ENCODE measurements around the gene FSCN2. TPM values are rescaled to one million over a fixed set of nuclear protein-coding genes. Genes with fewer than 3 reads are reported as not detected.

Gene FSCN2
- total and polyA plus RNA-seq, 10 of the 15 experiments (the other 5 are each of a cell fraction or from before 2014, with no cell fraction given), result 0.12 to 2.1 (median 0.65) TPM; not detected in 3

GRCh38 chr17:81557276-81558114 lies 29.3 kb downstream of the FSCN2 start:
- Histone ChIP-seq H2AFZ (ENCODE audit: control insufficient read depth, low read depth, low read length) (no peak overlapping the region), H3K36me3 (ENCODE audit: control insufficient read depth in 2 of 2, insufficient read depth in 2 of 2, low read length in 1 of 2) (peaks cover 7 to 18% of the 10 kb centered on the region in 2 experiments; a peak in 3 of 4 replicates), H3K27me3 (replicated peaks in 1 of 2; ENCODE audit: control insufficient read depth in 2 of 2, insufficient read depth in 2 of 2, low read length in 1 of 2) (no peaks in the 10 kb centered on the region), H3K79me2 (ENCODE audit: control insufficient read depth, insufficient read depth, low read length) (no peaks in the 10 kb centered on the region; the same call in 1 of the 2 replicates), H3K4me2 (ENCODE audit: control insufficient read depth, insufficient read depth) (no peak overlapping the region), H3K4me1 (ENCODE audit: control insufficient read depth, insufficient read depth, low read length) (peaks cover 30% of the 10 kb centered on the region), H3K4me3 (no peak overlapping the region), H3K9me3 (replicated peaks; ENCODE audit: control insufficient read depth, insufficient read depth, low read length) (no peaks in the 10 kb centered on the region), H4K20me1 (ENCODE audit: control insufficient read depth, insufficient read depth) (no peaks in the 10 kb centered on the region), H3K9ac (ENCODE audit: control insufficient read depth, insufficient read depth, low read length) (no peak overlapping the region), H3K27ac (ENCODE audit: control insufficient read depth, insufficient read depth) (no peak overlapping the region)
- SMC1A ChIA-PET (ENCODE audit: uncharacterized antibody, unreplicated experiment), result interaction anchor here (0.6 kb wide), 1 partner anchor 579 kb away, joined by 5 read pairs; no protein-coding TSS in a partner anchor
- in situ Hi-C loops (cut with MboI), result no loop called here
- TF ChIP-seq POLR2A (IDR thresholded peaks at IDR 0.05; ENCODE audit: low read depth, low read length) (peak; percentile 28; the same call in 1 of the 2 replicates), KDM1A (IDR thresholded peaks at IDR 0.05; ENCODE audit: borderline replicate concordance) (no peak)
- CTCF ChIA-PET, result no interaction called here
- RAD21 ChIA-PET (ENCODE audit: unreplicated experiment), result no interaction called here
- 89% methylated on average over 21 of the region's 21 CpGs for WGBS (ENCODE audit: insufficient coverage, insufficient replicate concordance, low lambda C conversion rate, missing lambda C conversion rate)
- BruUV-seq (replicated peaks), result TSS peak; percentile 37
- DNase-seq (ENCODE audit: low read depth, low spot score), result no peak
- no peak for FAIRE-seq
- POLR2A ChIA-PET, result interaction anchor here (1.0 kb wide), 1 partner anchor 41 kb away, joined by 5 read pairs; no protein-coding TSS in a partner anchor
- ATAC-seq, result no peak
- intact Hi-C loops (cut with micrococcal nuclease; ENCODE audit: unreplicated experiment), result no loop called here

GRCh38 chr17:81558115-81558468 lies 29.9 kb downstream of the FSCN2 start:
- DNase-seq (ENCODE audit: low read depth, low spot score), result no peak
- Histone ChIP-seq H3K4me1 (ENCODE audit: control insufficient read depth, insufficient read depth, low read length) (peaks cover 32% of the 10 kb centered on the region), H4K20me1 (ENCODE audit: control insufficient read depth, insufficient read depth) (no peaks in the 10 kb centered on the region), H3K9me3 (replicated peaks; ENCODE audit: control insufficient read depth, insufficient read depth, low read length) (no peaks in the 10 kb centered on the region), H3K79me2 (ENCODE audit: control insufficient read depth, insufficient read depth, low read length) (no peaks in the 10 kb centered on the region; the same call in 1 of the 2 replicates), H3K9ac (ENCODE audit: control insufficient read depth, insufficient read depth, low read length) (no peak overlapping the region), H3K27ac (ENCODE audit: control insufficient read depth, insufficient read depth) (no peak overlapping the region), H2AFZ (ENCODE audit: control insufficient read depth, low read depth, low read length) (no peak overlapping the region), H3K27me3 (replicated peaks in 1 of 2; ENCODE audit: control insufficient read depth in 2 of 2, insufficient read depth in 2 of 2, low read length in 1 of 2) (no peaks in the 10 kb centered on the region), H3K36me3 (ENCODE audit: control insufficient read depth in 2 of 2, insufficient read depth in 2 of 2, low read length in 1 of 2) (peaks cover 7 to 18% of the 10 kb centered on the region in 2 experiments; a peak in 3 of 4 replicates), H3K4me2 (ENCODE audit: control insufficient read depth, insufficient read depth) (no peak overlapping the region), H3K4me3 (no peak overlapping the region)
- ChIA-PET SMC1A (ENCODE audit: uncharacterized antibody, unreplicated experiment) (no interaction called here), CTCF (no interaction called here), RAD21 (ENCODE audit: unreplicated experiment) (no interaction called here), POLR2A (no interaction called here)
- intact Hi-C loops (cut with micrococcal nuclease; ENCODE audit: unreplicated experiment) (no loop called here), in situ Hi-C loops (cut with MboI) (no loop called here)
- FAIRE-seq, result no peak
- no peak for ATAC-seq
- 87% methylated on average over 12 of the region's 12 CpGs for WGBS (ENCODE audit: insufficient coverage, insufficient replicate concordance, low lambda C conversion rate, missing lambda C conversion rate)
- no TSS peak for BruUV-seq (replicated peaks)
- TF ChIP-seq NR2C2 (IDR thresholded peaks at IDR 0.05; ENCODE audit: borderline replicate concordance, control insufficient read depth, insufficient read length, low read depth) (no peak), RFX5 (IDR thresholded peaks at IDR 0.05; ENCODE audit: low read depth, low read length) (no peak), EED (IDR thresholded peaks at IDR 0.05; ENCODE audit: low read depth) (no peak), IRF5 (IDR thresholded peaks at IDR 0.05; ENCODE audit: borderline replicate concordance) (no peak), IRF3 (IDR thresholded peaks at IDR 0.05) (no peak), PAX5 (IDR thresholded peaks at IDR 0.05; ENCODE audit: borderline replicate concordance, low read depth, low read length) (no peak), CHD2 (IDR thresholded peaks at IDR 0.05; ENCODE audit: borderline replicate concordance, low read depth, low read length) (no peak), SRF (IDR thresholded peaks at IDR 0.05; ENCODE audit: low read depth in 2 of 2, low read length in 2 of 2) (no peak), PBX3 (IDR thresholded peaks at IDR 0.05; ENCODE audit: insufficient replicate concordance, low read depth, low read length) (no peak), SUPT20H (IDR thresholded peaks at IDR 0.05; ENCODE audit: borderline replicate concordance, control insufficient read depth, low read depth, low read length) (no peak), ZNF217 (IDR thresholded peaks at IDR 0.05) (no peak), BCL11A (IDR thresholded peaks at IDR 0.05; ENCODE audit: low read depth, low read length) (no peak)

Measured in GM12878 (cell line).